HepG2 (cell line): ENCODE measurements around the gene SPTBN4. TPM values are rescaled to one million over a fixed set of nuclear protein-coding genes. Genes with fewer than 3 reads are reported as not detected.

Experiments
- ARNT ChIP-seq: fragments of 450-650 bp; IDR thresholded peaks from 2 replicates; pipeline ENCODE4 v1.6.1; 2017
- CAMTA2 ChIP-seq: sonication (generic); formaldehyde crosslinking; IDR thresholded peaks from 2 replicates; pipeline ENCODE4 v1.4.0; 2020; ENCODE audit warnings: mild to moderate bottlenecking, missing genetic modification reagents, borderline replicate concordance
- CCDC6 ChIP-seq: sonication (generic); formaldehyde crosslinking; IDR thresholded peaks from 2 replicates; pipeline ENCODE4 v1.8.1; 2022; ENCODE audit warnings: mild to moderate bottlenecking, missing genetic modification reagents, moderate library complexity
- ELF3 ChIP-seq: IDR thresholded peaks from 2 replicates; pipeline ENCODE4 v1.6.1; 2016; ENCODE audit warnings: missing genetic modification reagents, missing compliant biosample characterization
- FLYWCH1 ChIP-seq: sonication (generic); formaldehyde crosslinking; IDR thresholded peaks from 2 replicates; pipeline ENCODE4 v1.8.1; 2023; ENCODE audit warnings: mild to moderate bottlenecking, missing genetic modification reagents
- FOXC1 ChIP-seq: sonication (generic); formaldehyde crosslinking; IDR thresholded peaks from 2 replicates; pipeline ENCODE4 v1.8.0; 2022; ENCODE audit warnings: mild to moderate bottlenecking, missing genetic modification reagents, borderline replicate concordance
- IRF9 ChIP-seq: sonication (generic); formaldehyde crosslinking; IDR thresholded peaks from 2 replicates; pipeline ENCODE4 v1.8.0; 2022; ENCODE audit warnings: missing genetic modification reagents, mild to moderate bottlenecking, borderline replicate concordance
- KLF11 ChIP-seq: IDR thresholded peaks from 2 replicates; pipeline ENCODE4 v1.6.1; 2016; ENCODE audit warnings: missing compliant biosample characterization
- MAZ ChIP-seq, 2 experiments: sonication (generic) in 1 of 2; formaldehyde crosslinking in 1 of 2; IDR thresholded peaks; 2 replicates each; pipeline versions ENCODE4 v1.5.0 to v1.6.1; 2012 to 2020; ENCODE audit warnings: low read depth in 2 of 2, mild to moderate bottlenecking in 2 of 2, borderline replicate concordance in 1 of 2, improper control_type of control experiment in 1 of 2, low read length in 1 of 2, missing genetic modification reagents in 1 of 2, moderate library complexity in 1 of 2
- SNRNP70 ChIP-seq: fragments of 200-400 bp; formaldehyde crosslinking; IDR thresholded peaks from 2 replicates; pipeline ENCODE4 v1.6.1; 2017; ENCODE audit warnings: mild to moderate bottlenecking, low read depth, low read length, moderate library complexity
- SRY ChIP-seq: sonication (generic); formaldehyde crosslinking; IDR thresholded peaks from 2 replicates; pipeline ENCODE4 v1.8.0; 2022; ENCODE audit warnings: mild to moderate bottlenecking, missing genetic modification reagents
- USF2 ChIP-seq, 2 experiments: sonication (generic) in 1 of 2; formaldehyde crosslinking in 1 of 2; IDR thresholded peaks; 2 replicates each; pipeline versions ENCODE4 v1.5.1 to v1.6.1; 2011 to 2020; ENCODE audit warnings: borderline replicate concordance in 1 of 2, low read depth in 1 of 2, low read length in 1 of 2, mild to moderate bottlenecking in 1 of 2, missing genetic modification reagents in 1 of 2, moderate library complexity in 1 of 2
- ZFP90 ChIP-seq: sonication (generic); formaldehyde crosslinking; IDR thresholded peaks from 2 replicates; pipeline ENCODE4 v1.8.0; 2022; ENCODE audit warnings: missing genetic modification reagents, mild to moderate bottlenecking, inconsistent platforms, borderline replicate concordance
- ZNF263 ChIP-seq: sonication (generic); formaldehyde crosslinking; IDR thresholded peaks from 2 replicates; pipeline ENCODE4 v1.4.0; 2020; ENCODE audit warnings: missing genetic modification reagents
- ZNF326 ChIP-seq: sonication (generic); formaldehyde crosslinking; IDR thresholded peaks from 2 replicates; pipeline ENCODE4 v1.4.0; 2020; ENCODE audit warnings: missing genetic modification reagents, borderline replicate concordance
- ZNF331 ChIP-seq: sonication (generic); formaldehyde crosslinking; IDR thresholded peaks from 2 replicates; pipeline ENCODE4 v1.4.0; 2020; ENCODE audit warnings: missing genetic modification reagents
- ZNF441 ChIP-seq: sonication (generic); formaldehyde crosslinking; IDR thresholded peaks from 2 replicates; pipeline ENCODE4 v1.7.0; 2021; ENCODE audit warnings: missing genetic modification reagents, borderline replicate concordance
- ZNF512B ChIP-seq: sonication (generic); formaldehyde crosslinking; IDR thresholded peaks from 2 replicates; pipeline ENCODE4 v1.5.1; 2020; ENCODE audit warnings: missing genetic modification reagents, mild to moderate bottlenecking, borderline replicate concordance
- ZNF629 ChIP-seq: sonication (generic); formaldehyde crosslinking; conservative IDR thresholded peaks from 2 replicates; pipeline ENCODE4 v1.5.0; 2020; ENCODE audit warnings: missing genetic modification reagents
- ZSCAN5A ChIP-seq: sonication (generic); formaldehyde crosslinking; IDR thresholded peaks from 2 replicates; pipeline ENCODE4 v1.8.0; 2022; ENCODE audit warnings: mild to moderate bottlenecking, missing genetic modification reagents, borderline replicate concordance
- polyA plus RNA-seq, 8 experiments: library from polyadenylated mRNA; depleted of rRNA in 3 of 8; stranded (reverse) in 7 of 8; unstranded in 1 of 8; fragments of >200 nt; fragmentation: Illumina TruSeq in 4 of 8; extraction: Trizol in 4 of 8; gene quantifications; 2 replicates each; pipeline versions ENCODE4 v1.2.1 to v1.2.3, GENCODE V29; 2011 to 2016; ENCODE audit warnings: low read depth in 4 of 8, missing spikeins in 1 of 8, mixed read lengths in 1 of 8; ENCODE audit not compliant: insufficient read depth in 1 of 8
- total RNA-seq, 5 experiments: library from RNA; depleted of rRNA; stranded (reverse); fragments of >200 nt; fragmentation: Illumina TruSeq; extraction: Trizol; gene quantifications; 2 replicates each; pipeline ENCODE4 v1.2.3, GENCODE V29; 2016; ENCODE audit warnings: low read depth in 1 of 5

The SPTBN4 gene
- total and polyA plus RNA-seq, 2 of the 13 experiments (the other 11 are each of a cell fraction or from before 2014, with no cell fraction given), result 0.11 TPM

GRCh38 chr19:40607311-40608239, 140.8 kb downstream of the SPTBN4 start (continued):
- TF ChIP-seq ZNF512B (no peak), ZSCAN5A (CRISPR knock-in tag) (no peak), MAZ (IDR thresholded peaks at IDR 0.05; ENCODE audit: borderline replicate concordance, low read depth, low read length) (no peak), MAZ (CRISPR knock-in tag; IDR thresholded peaks at IDR 0.05; ENCODE audit: low read depth) (0 out of 2 replicates have a peak, but pooled peaks have one; percentile 40), USF2 (IDR thresholded peaks at IDR 0.05; ENCODE audit: low read depth, low read length) (peak; percentile 28; the same call in 1 of the 2 replicates), USF2 (CRISPR knock-in tag; IDR thresholded peaks at IDR 0.05; ENCODE audit: borderline replicate concordance) (peak; percentile 59; the same call in 1 of the 2 replicates), ELF3 (peak; percentile 61; the same call in 1 of the 2 replicates), CCDC6 (peak; percentile 78), ARNT (no peak), ZNF629 (no peak), ZNF263 (peak; percentile 42; the same call in 1 of the 2 replicates), KLF11 (CRISPR knock-in tag) (0 out of 2 replicates have a peak, but pooled peaks have one; percentile 42), FOXC1 (CRISPR knock-in tag) (peak; percentile 64), SRY (CRISPR knock-in tag) (no peak), ZNF441 (CRISPR knock-in tag) (no peak), ZNF331 (CRISPR knock-in tag) (peak; percentile 24; the same call in 1 of the 2 replicates), ZFP90 (CRISPR knock-in tag) (no peak), FLYWCH1 (CRISPR knock-in tag) (no peak), IRF9 (CRISPR knock-in tag) (peak; percentile 58; the same call in 1 of the 2 replicates), CAMTA2 (CRISPR knock-in tag) (no peak), ZNF326 (CRISPR knock-in tag) (no peak), SNRNP70 (no peak)
